Transverse colon (tissue), 4 donors: ENCODE measurements around the gene GOLT1A.

Source experiments
- EP300 ChIP-seq: sonication (generic); formaldehyde crosslinking; IDR thresholded peaks from one replicate; pipeline ENCODE4 v1.6.1; 2017; ENCODE audit warnings: antibody characterized with exemption, low read depth
- POLR2A ChIP-seq: fragments of 450-650 bp; IDR thresholded peaks from one replicate; pipeline ENCODE4 v1.6.1; 2016; ENCODE audit warnings: antibody characterized with exemption, mild to moderate bottlenecking, moderate library complexity
- POLR2AphosphoS5 ChIP-seq, 3 donors: sonication (generic); formaldehyde crosslinking; IDR thresholded peaks; one replicate each; pipeline ENCODE4 v1.6.1; 2016; ENCODE audit warnings: antibody characterized with exemption in 3 of 3
- TF ChIP-seq, protein P1 (sequence below), 5 experiments: fragments of 200-600 bp in 3 of 5; fragments of 450-650 bp in 2 of 5; sonication (generic) in 3 of 5; IDR thresholded peaks; 1 replicate in 2 of 5; 2 replicates in 3 of 5; pipeline ENCODE4 v1.5.1; 2016 to 2017; ENCODE audit warnings: antibody characterized with exemption in 5 of 5, inconsistent platforms in 3 of 5, mild to moderate bottlenecking in 2 of 5, moderate library complexity in 1 of 5

DNA sequence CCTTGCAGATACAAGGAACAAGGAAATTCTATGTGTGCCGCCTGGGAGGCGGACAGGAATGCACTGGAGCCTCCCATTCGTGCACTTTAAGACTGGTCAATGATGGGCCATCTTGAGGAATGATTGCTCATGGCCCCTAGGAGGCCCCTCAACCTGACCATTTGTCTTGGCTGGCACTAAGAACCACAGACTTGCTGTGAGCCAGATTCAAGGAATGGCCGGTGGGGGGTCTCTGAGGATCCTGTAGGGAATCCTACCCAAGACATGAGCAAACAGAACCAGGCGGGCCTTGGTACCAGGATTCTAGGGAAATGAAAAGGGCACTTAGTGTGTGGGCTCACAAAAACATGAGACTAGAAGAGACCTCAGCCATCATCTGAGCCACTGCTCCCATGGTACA, 28.1 kb upstream of the GOLT1A start:
- no peak for TF ChIP-seq POLR2A
- TF ChIP-seq POLR2AphosphoS5 (IDR thresholded peaks at IDR 0.05), result no peak
- TF ChIP-seq, protein P1, sequence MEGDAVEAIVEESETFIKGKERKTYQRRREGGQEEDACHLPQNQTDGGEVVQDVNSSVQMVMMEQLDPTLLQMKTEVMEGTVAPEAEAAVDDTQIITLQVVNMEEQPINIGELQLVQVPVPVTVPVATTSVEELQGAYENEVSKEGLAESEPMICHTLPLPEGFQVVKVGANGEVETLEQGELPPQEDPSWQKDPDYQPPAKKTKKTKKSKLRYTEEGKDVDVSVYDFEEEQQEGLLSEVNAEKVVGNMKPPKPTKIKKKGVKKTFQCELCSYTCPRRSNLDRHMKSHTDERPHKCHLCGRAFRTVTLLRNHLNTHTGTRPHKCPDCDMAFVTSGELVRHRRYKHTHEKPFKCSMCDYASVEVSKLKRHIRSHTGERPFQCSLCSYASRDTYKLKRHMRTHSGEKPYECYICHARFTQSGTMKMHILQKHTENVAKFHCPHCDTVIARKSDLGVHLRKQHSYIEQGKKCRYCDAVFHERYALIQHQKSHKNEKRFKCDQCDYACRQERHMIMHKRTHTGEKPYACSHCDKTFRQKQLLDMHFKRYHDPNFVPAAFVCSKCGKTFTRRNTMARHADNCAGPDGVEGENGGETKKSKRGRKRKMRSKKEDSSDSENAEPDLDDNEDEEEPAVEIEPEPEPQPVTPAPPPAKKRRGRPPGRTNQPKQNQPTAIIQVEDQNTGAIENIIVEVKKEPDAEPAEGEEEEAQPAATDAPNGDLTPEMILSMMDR (IDR thresholded peaks at IDR 0.05), result no peak
- no peak for TF ChIP-seq EP300
